Lung (tissue), 12 donors: Measurements from ENCODE around the gene MFAP2. TPM values are rescaled to one million over a fixed set of nuclear protein-coding genes. Genes with fewer than 3 reads are reported as not detected.

Source experiments
- ATAC-seq: fragments of 200-7000 bp; cut with Tn5 transposase; one replicate; pipeline ENCODE4 v1.9.1; 2020; ENCODE audit warnings: moderate number of reproducible peaks; ENCODE audit not compliant: insufficient read depth, low FRiP score
- DNase-seq, 3 donors: peaks; one replicate each; pipeline ENCODE4 v3.0.0-alpha.2; 2013 to 2017
- H3K27ac ChIP-seq, 2 donors: one replicate each; pipeline ENCODE4 v1.5.1; 2013; ENCODE audit warnings: mild to moderate bottlenecking in 2 of 2, moderate library complexity in 2 of 2, control low read depth in 1 of 2, inconsistent platforms in 1 of 2, low read depth in 1 of 2, low read length in 1 of 2
- H3K27me3 ChIP-seq, 3 donors: one replicate each; pipeline ENCODE4 v1.5.1; 2013; ENCODE audit warnings: low read length in 2 of 3; ENCODE audit not compliant: control insufficient read depth in 3 of 3, insufficient read depth in 3 of 3
- H3K36me3 ChIP-seq, 4 donors: one replicate each; pipeline ENCODE4 v1.5.1; 2013; ENCODE audit warnings: low read length in 4 of 4, mild to moderate bottlenecking in 1 of 4, moderate library complexity in 1 of 4; ENCODE audit not compliant: control insufficient read depth in 4 of 4, insufficient read depth in 4 of 4
- H3K4me1 ChIP-seq, 5 donors: one replicate each; pipeline ENCODE4 v1.5.1; 2013; ENCODE audit warnings: low read length in 5 of 5, mild to moderate bottlenecking in 2 of 5, moderate library complexity in 1 of 5; ENCODE audit not compliant: control insufficient read depth in 5 of 5, insufficient read depth in 5 of 5
- H3K4me3 ChIP-seq: one replicate; pipeline ENCODE4 v1.5.1; 2013; ENCODE audit warnings: mild to moderate bottlenecking, control low read depth, moderate library complexity
- H3K9ac ChIP-seq, 2 donors: one replicate each; pipeline ENCODE4 v1.5.1; 2013; ENCODE audit warnings: low read length in 2 of 2, control low read depth in 1 of 2; ENCODE audit not compliant: insufficient read depth in 1 of 2
- H3K9me3 ChIP-seq, 4 donors: one replicate each; pipeline ENCODE4 v1.5.1; 2013; ENCODE audit warnings: low read length in 3 of 4, mild to moderate bottlenecking in 1 of 4, moderate library complexity in 1 of 4; ENCODE audit not compliant: control insufficient read depth in 4 of 4, insufficient read depth in 3 of 4
- CTCF ChIP-seq: IDR thresholded peaks from 2 replicates; pipeline ENCODE4 v1.5.1; 2012; ENCODE audit warnings: mild to moderate bottlenecking; ENCODE audit errors: control extremely low read depth, extremely low read depth
- WGBS, 2 donors: extraction: QIAGEN DNeasy Blood & Tissue Kit; methylation state at CpG; one replicate each; pipeline ENCODE4 v1.1.7; 2013; 5-methylcytosine and 5-hydroxymethylcytosine counted together
- polyA plus RNA-seq, 2 donors: library from polyadenylated mRNA; stranded (reverse); fragments of 200-250 nt; gene quantifications; one replicate each; pipeline ENCODE4 v1.2.1, GENCODE V29; 2013
- total RNA-seq, 2 donors: library from RNA; depleted of rRNA in 1 of 2; stranded (reverse); fragments of >200 nt in 1 of 2; gene quantifications; one replicate each; pipeline ENCODE4 v1.2.1, GENCODE V29; 2014 to 2021
- donor health status: control.
- donor health status: control.
- donor health status: Bipolar disorder and iron deficiency.
- donor health status: healthy.
- donor health status: DM: yes; HTN: yes; CAD: no.

MFAP2 gene
- total and polyA plus RNA-seq, 4 donors, result 7.4 to 28.5 (median 12.5) TPM

DNA sequence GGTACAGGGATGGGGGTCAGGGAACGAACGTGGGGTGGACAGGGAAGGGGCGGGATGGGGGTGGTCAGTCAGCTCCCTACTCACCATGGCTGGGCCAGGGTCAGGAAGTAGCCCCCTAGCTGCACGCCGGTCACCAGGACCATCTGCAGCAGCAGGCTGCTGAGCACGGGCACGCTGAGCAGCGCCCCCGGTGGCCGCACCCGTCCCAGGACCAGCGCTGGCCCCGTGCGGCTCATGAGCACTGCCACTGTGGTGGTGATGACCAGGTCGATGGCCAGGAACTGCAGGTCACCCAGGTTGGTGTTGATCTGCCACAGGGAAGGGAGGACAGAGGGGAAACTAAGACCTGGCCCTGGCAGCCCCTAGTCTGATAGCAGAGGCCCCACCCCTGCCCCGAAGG lies 6.5 kb upstream of the MFAP2 start:
- Histone ChIP-seq H3K27me3 (no peaks in the 10 kb centered on the region), H3K9me3 (no peaks in the 10 kb centered on the region), H3K4me1 (peaks cover 0 to 15% (median 0%) of the 10 kb centered on the region in 5 donors), H3K36me3 (peaks cover 0 to 42% (median 9%) of the 10 kb centered on the region in 4 donors), H3K4me3 (no peak overlapping the region), H3K27ac (no peak overlapping the region), H3K9ac (no peak overlapping the region)
- 86 to 91% methylated on average over 16 of the region's 16 CpGs for WGBS, 2 donors
- DNase-seq (no peak), ATAC-seq (no peak)
- no peak for TF ChIP-seq CTCF

- H3K4me1 ChIP-seq, result peaks cover 0 to 15% (median 0%) of the 10 kb centered on the region in 5 donors
- DNase-seq (no peak), ATAC-seq (no peak)
- H3K9me3 ChIP-seq, result no peaks in the 10 kb centered on the region
- WGBS, 2 donors, result 87 to 92% methylated on average over 23 of the region's 23 CpGs
- no peak overlapping the region for H3K4me3 ChIP-seq
- no peak for TF ChIP-seq CTCF
- no peaks in the 10 kb centered on the region for H3K27me3 ChIP-seq
- H3K36me3 ChIP-seq, result peaks cover 0 to 38% (median 9%) of the 10 kb centered on the region in 4 donors
- no peak overlapping the region for H3K9ac ChIP-seq
- no peak overlapping the region for H3K27ac ChIP-seq
These were observed 6.1 kb upstream of the MFAP2 start for GRCh38 chr1:16986560-16986959.

DNA sequence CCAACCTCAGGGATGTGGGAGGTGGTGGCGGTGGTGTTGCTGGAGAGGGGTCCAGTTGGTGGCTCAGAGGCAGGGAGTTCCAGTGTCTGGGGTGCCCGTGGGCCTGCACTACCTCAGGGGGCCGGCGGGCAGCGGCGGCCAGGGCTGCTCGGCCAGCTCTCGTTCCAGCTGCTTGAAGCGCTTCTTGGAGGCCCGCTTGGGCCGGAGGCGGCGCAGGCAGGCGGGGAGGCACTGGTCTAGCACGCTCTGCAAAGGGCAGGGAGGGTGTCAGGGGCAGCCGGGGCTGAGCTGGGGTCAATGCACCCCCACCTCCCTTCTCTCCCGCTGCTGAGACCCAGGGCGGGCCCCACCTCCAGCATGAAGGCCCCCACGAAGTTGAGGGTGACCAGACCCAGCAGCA lies 5.7 kb upstream of the MFAP2 start:
- Histone ChIP-seq H3K9me3 (no peaks in the 10 kb centered on the region), H3K36me3 (peaks cover 0 to 34% (median 9%) of the 10 kb centered on the region in 4 donors), H3K27me3 (no peaks in the 10 kb centered on the region), H3K27ac (no peak overlapping the region), H3K4me3 (no peak overlapping the region), H3K4me1 (peaks cover 0 to 15% (median 0%) of the 10 kb centered on the region in 5 donors), H3K9ac (no peak overlapping the region)
- no peak for ATAC-seq
- WGBS, 2 donors, result 90 to 96% methylated on average over 18 to 19 of the region's 19 CpGs
- DNase-seq, result no peak
- no peak for TF ChIP-seq CTCF

DNA sequence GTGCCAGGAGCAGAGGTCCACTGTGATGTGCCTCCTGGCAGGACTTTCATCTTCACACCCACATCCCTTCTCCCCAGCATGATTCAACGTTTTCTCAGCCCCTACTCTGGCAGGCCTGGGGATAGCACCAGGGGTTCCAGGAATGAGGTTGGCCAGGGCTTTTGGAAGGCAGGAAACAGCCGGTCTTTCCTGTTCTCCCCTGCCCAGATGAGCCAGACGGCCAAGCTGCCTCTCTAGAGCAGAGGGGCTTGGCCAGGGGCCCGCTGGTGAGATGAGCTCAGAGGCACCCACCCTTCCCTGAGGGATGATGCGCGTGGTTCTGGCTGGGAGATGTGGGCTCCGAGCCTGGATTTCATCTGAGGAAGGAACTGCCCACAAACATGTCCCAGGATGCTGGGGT lies 4.3 kb upstream of the MFAP2 start:
- Histone ChIP-seq H3K27me3 (no peaks in the 10 kb centered on the region), H3K4me1 (peaks cover 0 to 20% (median 0%) of the 10 kb centered on the region in 5 donors), H3K9me3 (no peaks in the 10 kb centered on the region), H3K4me3 (no peak overlapping the region), H3K36me3 (peaks cover 0 to 31% (median 9%) of the 10 kb centered on the region in 4 donors), H3K9ac (no peak overlapping the region), H3K27ac (peak overlapping the region in 1 of 2 donors; percentile 33)
- WGBS, 2 donors, result 31 to 34% methylated on average over 7 of the region's 7 CpGs
- DNase-seq, result peak; percentile 80 to 88 (median 82)
- no peak for TF ChIP-seq CTCF
- ATAC-seq, result peak; percentile 65
